NCI-H526 treated with DMSO at 0.1 percent for 48 hours (cell line): Measurements from ENCODE around the gene RALA.
A peak's percentile ranks its signal among the peaks of the same experiment; 100 is the strongest.
"Not testable (repeated sequence)": the region's sequence is repeated elsewhere in the genome, so short reads cannot be mapped to it uniquely, and the experiment has no call there.

ENCODE experiments used
- DNase-seq: peaks from one replicate; lab custom pipeline; 2025; lab: John Stamatoyannopoulos, UW

RALA gene

GRCh38 chr7:39732837-39733804 is 109.7 kb downstream of the RALA start:
- DNase-seq, result peak; percentile 90

GRCh38 chr7:39733881-39734632 is 110.7 kb downstream of the RALA start:
- no peak for DNase-seq

GRCh38 chr7:39734633-39735004 is 111.2 kb downstream of the RALA start:
- DNase-seq, result no peak

- no peak for DNase-seq
These were observed 112.5 kb downstream of the RALA start for GRCh38 chr7:39735903-39736302.

- no peak for DNase-seq
These were observed 118.7 kb downstream of the RALA start for GRCh38 chr7:39741942-39742623.

GRCh38 chr7:39744620-39745019 is 121.2 kb downstream of the RALA start:
- no peak for DNase-seq

- DNase-seq, result no peak
These were observed 121.9 kb downstream of the RALA start for GRCh38 chr7:39745320-39745719.

GRCh38 chr7:39746103-39746819 is 122.9 kb downstream of the RALA start:
- DNase-seq, result peak; percentile 61

- DNase-seq, result no peak
These were observed 125.8 kb downstream of the RALA start for GRCh38 chr7:39749177-39749576.

- DNase-seq, result no peak
These were observed 126.3 kb downstream of the RALA start for GRCh38 chr7:39749717-39750116.

GRCh38 chr7:39750253-39751077 is 127.1 kb downstream of the RALA start:
- no peak for DNase-seq

- DNase-seq, result not testable (repeated sequence)
These were observed 129.9 kb downstream of the RALA start for GRCh38 chr7:39753237-39753636.

GRCh38 chr7:39753823-39754325 is 130.5 kb downstream of the RALA start:
- DNase-seq, result no peak

GRCh38 chr7:39754326-39755120 is 131.2 kb downstream of the RALA start:
- no peak for DNase-seq

GRCh38 chr7:39757604-39758003 is 134.2 kb downstream of the RALA start:
- DNase-seq, result no peak
